ENCODE results near the gene TIMP3.

Gene TIMP3

DNA sequence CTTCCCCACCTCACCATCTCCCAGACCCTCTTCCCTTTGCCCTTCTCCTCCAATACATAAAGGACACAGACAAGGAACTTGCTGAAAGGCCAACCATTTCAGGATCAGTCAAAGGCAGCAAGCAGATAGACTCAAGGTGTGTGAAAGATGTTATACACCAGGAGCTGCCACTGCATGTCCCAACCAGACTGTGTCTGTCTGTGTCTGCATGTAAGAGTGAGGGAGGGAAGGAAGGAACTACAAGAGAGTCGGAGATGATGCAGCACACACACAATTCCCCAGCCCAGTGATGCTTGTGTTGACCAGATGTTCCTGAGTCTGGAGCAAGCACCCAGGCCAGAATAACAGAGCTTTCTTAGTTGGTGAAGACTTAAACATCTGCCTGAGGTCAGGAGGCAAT is 58.2 kb downstream of the TIMP3 start:
- H3K27ac ChIP-seq: no peak overlapping the region
- TF ChIP-seq, protein P1, sequence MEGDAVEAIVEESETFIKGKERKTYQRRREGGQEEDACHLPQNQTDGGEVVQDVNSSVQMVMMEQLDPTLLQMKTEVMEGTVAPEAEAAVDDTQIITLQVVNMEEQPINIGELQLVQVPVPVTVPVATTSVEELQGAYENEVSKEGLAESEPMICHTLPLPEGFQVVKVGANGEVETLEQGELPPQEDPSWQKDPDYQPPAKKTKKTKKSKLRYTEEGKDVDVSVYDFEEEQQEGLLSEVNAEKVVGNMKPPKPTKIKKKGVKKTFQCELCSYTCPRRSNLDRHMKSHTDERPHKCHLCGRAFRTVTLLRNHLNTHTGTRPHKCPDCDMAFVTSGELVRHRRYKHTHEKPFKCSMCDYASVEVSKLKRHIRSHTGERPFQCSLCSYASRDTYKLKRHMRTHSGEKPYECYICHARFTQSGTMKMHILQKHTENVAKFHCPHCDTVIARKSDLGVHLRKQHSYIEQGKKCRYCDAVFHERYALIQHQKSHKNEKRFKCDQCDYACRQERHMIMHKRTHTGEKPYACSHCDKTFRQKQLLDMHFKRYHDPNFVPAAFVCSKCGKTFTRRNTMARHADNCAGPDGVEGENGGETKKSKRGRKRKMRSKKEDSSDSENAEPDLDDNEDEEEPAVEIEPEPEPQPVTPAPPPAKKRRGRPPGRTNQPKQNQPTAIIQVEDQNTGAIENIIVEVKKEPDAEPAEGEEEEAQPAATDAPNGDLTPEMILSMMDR (conservative IDR thresholded peaks at IDR 0.05): no peak

DNA sequence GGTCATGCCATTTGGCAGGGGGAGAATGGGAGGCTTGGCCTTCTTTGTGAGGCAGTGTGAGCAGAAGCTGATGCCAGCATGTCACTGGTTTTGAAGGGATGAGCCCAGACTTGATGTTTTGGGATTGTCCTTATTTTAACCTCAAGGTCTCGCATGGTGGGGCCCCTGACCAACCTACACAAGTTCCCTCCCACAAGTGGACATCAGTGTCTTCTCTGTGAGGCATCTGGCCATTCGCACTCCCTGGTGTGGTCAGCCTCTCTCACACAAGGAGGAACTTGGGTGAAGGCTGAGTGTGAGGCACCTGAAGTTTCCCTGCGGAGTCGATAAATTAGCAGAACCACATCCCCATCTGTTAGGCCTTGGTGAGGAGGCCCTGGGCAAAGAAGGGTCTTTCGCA is 59.8 kb downstream of the TIMP3 start:
- no peak overlapping the region for H3K27ac ChIP-seq
- TF ChIP-seq, protein P1 (conservative IDR thresholded peaks at IDR 0.05): no peak

DNA sequence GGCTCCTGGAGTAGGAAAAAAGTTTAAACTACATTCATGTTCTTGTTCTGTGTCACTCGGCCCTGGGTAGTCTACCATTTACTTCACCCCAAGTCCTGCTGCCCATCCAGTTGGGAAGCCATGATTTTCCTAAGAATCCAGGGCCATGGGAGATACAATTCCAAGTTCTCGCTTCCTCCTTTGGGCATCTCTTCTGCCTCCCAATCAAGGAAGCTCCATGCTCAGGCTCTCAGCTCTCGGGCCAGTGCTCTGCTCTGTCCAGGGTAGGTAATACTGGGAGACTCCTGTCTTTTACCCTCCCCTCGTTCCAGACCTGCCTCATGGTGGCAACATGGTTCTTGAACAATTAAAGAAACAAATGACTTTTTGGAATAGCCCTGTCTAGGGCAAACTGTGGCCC is 60.6 kb downstream of the TIMP3 start:
- TF ChIP-seq, protein P1 (conservative IDR thresholded peaks at IDR 0.05): no peak

DNA sequence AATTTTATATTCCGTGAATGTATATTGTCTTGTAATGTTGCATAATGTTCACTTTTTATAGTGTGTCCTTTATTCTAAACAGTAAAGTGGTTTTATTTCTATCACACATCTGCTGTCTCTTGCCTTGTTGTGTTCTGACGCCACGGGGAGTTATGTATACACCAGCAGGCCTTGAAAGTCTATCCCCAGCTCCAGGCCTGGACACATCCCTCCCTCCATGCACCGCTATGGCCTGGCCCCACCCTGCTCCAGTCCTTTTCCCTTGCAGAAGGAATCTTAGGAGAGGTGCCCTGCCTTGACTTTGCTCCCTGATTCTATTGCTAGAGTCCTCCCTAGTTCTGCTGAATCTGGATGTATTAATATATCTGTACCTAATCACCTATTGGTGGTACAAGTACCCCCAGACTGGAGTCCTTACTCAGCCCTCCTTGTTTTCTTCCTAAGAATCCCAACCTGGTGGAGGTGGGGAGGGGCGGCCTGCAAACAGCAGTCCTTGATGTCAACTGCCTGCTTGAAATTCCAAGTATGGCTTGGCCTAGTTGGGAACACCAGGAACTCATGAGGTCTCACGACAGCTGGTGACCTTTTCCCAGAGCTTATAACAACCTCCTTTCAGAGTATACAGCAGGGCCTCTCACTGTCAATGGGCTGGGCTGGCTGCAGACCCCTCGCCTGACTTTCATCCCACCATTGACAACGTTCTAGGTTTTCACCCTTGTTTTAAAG is 61.6 kb downstream of the TIMP3 start:
- H3K27ac ChIP-seq: no peak overlapping the region
- TF ChIP-seq, protein P1 (conservative IDR thresholded peaks at IDR 0.05): no peak

More for the DNA sequence above, 60.6 kb downstream of the TIMP3 start:
- no peak overlapping the region for H3K27ac ChIP-seq

DNA sequence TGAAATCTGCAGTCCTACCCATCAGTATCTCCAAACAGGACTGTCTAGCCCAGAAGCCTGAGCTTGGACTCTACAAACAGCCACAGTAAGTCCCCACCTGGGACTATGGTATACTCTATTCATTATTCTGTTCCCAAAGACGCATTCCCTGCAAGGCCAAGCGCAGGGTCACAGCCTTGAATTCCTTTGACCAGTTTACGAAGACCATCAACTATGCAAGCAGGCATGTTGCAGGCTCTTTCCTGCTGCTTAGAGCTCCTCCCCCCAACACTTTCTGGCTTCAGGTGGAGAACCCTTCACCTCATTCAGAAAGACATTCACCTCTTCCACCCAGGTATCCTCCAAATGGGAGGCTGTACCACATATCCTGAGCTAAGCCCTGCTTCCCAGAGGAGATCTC is 62.5 kb downstream of the TIMP3 start:
- TF ChIP-seq, protein P1 (conservative IDR thresholded peaks at IDR 0.05): no peak
- H3K27ac ChIP-seq: no peak overlapping the region

DNA sequence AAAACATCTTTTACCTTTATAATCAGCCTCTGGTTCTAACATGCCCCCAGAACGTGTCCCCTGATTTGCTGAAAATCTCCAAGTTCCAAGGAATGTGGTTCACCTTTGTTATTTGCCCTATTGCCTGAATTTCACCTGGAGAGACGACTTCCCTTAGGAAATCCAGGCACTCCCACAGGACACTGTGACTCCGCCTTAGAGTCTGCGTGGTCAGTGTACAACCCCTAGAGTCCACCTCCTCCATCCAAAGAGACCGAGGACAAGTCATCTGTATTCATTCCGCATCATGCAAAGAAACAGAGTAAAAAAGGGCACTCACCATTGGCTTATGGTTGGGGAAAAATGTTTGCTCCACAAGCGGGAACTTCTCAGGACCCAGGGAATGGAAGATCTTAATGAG is 63.1 kb downstream of the TIMP3 start:
- TF ChIP-seq, protein P1 (conservative IDR thresholded peaks at IDR 0.05): no peak
- no peak overlapping the region for H3K27ac ChIP-seq

DNA sequence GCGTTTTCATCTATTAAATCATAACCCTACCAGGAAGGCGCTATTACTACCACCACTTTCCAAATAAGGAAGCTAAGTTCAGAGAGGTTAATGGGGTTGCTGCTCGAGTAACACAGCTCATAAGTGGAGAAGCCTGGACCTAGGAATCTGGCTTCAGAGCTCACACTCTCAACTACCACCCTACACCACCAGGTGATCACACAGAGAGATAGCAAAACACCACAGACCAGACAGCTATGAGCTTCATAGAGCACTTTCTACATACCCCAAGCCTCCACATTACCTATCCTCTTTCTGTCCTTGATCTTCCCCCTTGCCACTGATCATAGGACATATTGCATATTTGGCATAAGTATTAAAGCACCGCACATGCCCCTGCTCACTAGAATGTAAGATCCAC is 65.4 kb downstream of the TIMP3 start:
- TF ChIP-seq, protein P1 (conservative IDR thresholded peaks at IDR 0.05): no peak
- H3K27ac ChIP-seq: no peak overlapping the region

Measured in VCaP (cell line).